ENCODE data around the gene FLNB. TPM values are rescaled to one million over a fixed set of nuclear protein-coding genes. Genes with fewer than 3 reads are reported as not detected.

Gene FLNB
- total RNA-seq, 1 donor from 2014 or later = 75.4 TPM

GRCh38 chr3:58150130-58150809 is 142.0 kb downstream of the FLNB start:
- no peak for DNase-seq
- Mint-ChIP-seq H3K27me3 (ENCODE audit: unreplicated experiment) (no peaks in the 10 kb centered on the region), H3K36me3 (ENCODE audit: unreplicated experiment) (peaks cover 18% of the 10 kb centered on the region), H3K27ac (ENCODE audit: unreplicated experiment) (no peak overlapping the region), H3K9me3 (ENCODE audit: unreplicated experiment) (peaks cover 5% of the 10 kb centered on the region), H3K4me1 (ENCODE audit: low read depth, unreplicated experiment) (peaks cover 10% of the 10 kb centered on the region), H3K4me3 (ENCODE audit: unreplicated experiment) (no peak overlapping the region)
- TF ChIP-seq CTCF (IDR thresholded peaks at IDR 0.05; ENCODE audit: partially characterized antibody, unreplicated experiment) = no peak

- Mint-ChIP-seq H3K27me3 (ENCODE audit: unreplicated experiment) (no peaks in the 10 kb centered on the region), H3K36me3 (ENCODE audit: unreplicated experiment) (peaks cover 18% of the 10 kb centered on the region), H3K27ac (ENCODE audit: unreplicated experiment) (no peak overlapping the region), H3K4me3 (ENCODE audit: unreplicated experiment) (no peak overlapping the region), H3K9me3 (ENCODE audit: unreplicated experiment) (peaks cover 5% of the 10 kb centered on the region), H3K4me1 (ENCODE audit: low read depth, unreplicated experiment) (peaks cover 5% of the 10 kb centered on the region)
- DNase-seq = no peak
- no peak for TF ChIP-seq CTCF (IDR thresholded peaks at IDR 0.05; ENCODE audit: partially characterized antibody, unreplicated experiment)
These were observed 142.6 kb downstream of the FLNB start for GRCh38 chr3:58150810-58151199.

GRCh38 chr3:58151637-58152036 is 143.4 kb downstream of the FLNB start:
- no peak for TF ChIP-seq CTCF (IDR thresholded peaks at IDR 0.05; ENCODE audit: partially characterized antibody, unreplicated experiment)
- no peaks in the 10 kb centered on the region for H3K27me3 Mint-ChIP-seq (ENCODE audit: unreplicated experiment)
- H3K27ac Mint-ChIP-seq (ENCODE audit: unreplicated experiment) = no peak overlapping the region
- no peak for DNase-seq
- H3K4me1 Mint-ChIP-seq (ENCODE audit: low read depth, unreplicated experiment) = no peaks in the 10 kb centered on the region
- peaks cover 18% of the 10 kb centered on the region for H3K36me3 Mint-ChIP-seq (ENCODE audit: unreplicated experiment)
- H3K4me3 Mint-ChIP-seq (ENCODE audit: unreplicated experiment) = no peak overlapping the region
- H3K9me3 Mint-ChIP-seq (ENCODE audit: unreplicated experiment) = peaks cover 5% of the 10 kb centered on the region

GRCh38 chr3:58152225-58153015 is 144.2 kb downstream of the FLNB start:
- Mint-ChIP-seq H3K4me3 (ENCODE audit: unreplicated experiment) (no peak overlapping the region), H3K4me1 (ENCODE audit: low read depth, unreplicated experiment) (peaks cover 3% of the 10 kb centered on the region), H3K36me3 (ENCODE audit: unreplicated experiment) (peaks cover 18% of the 10 kb centered on the region), H3K27ac (ENCODE audit: unreplicated experiment) (no peak overlapping the region), H3K27me3 (ENCODE audit: unreplicated experiment) (no peaks in the 10 kb centered on the region), H3K9me3 (ENCODE audit: unreplicated experiment) (peaks cover 5% of the 10 kb centered on the region)
- TF ChIP-seq CTCF (IDR thresholded peaks at IDR 0.05; ENCODE audit: partially characterized antibody, unreplicated experiment) = no peak
- DNase-seq = no peak

GRCh38 chr3:58153371-58153770 is 145.1 kb downstream of the FLNB start:
- Mint-ChIP-seq H3K9me3 (ENCODE audit: unreplicated experiment) (peaks cover 8% of the 10 kb centered on the region), H3K27me3 (ENCODE audit: unreplicated experiment) (no peaks in the 10 kb centered on the region), H3K27ac (ENCODE audit: unreplicated experiment) (no peak overlapping the region), H3K36me3 (ENCODE audit: unreplicated experiment) (peaks cover 16% of the 10 kb centered on the region), H3K4me3 (ENCODE audit: unreplicated experiment) (no peak overlapping the region), H3K4me1 (ENCODE audit: low read depth, unreplicated experiment) (peaks cover 13% of the 10 kb centered on the region)
- TF ChIP-seq CTCF (IDR thresholded peaks at IDR 0.05; ENCODE audit: partially characterized antibody, unreplicated experiment) = no peak
- DNase-seq = no peak
